ENCODE measurements around the gene MPDZ. TPM values are rescaled to one million over a fixed set of nuclear protein-coding genes. Genes with fewer than 3 reads are reported as not detected.

Gene MPDZ
- total and polyA plus RNA-seq, 2 of the 4 experiments (the other 2 are of a cell fraction) = 18.8 to 39.3 TPM

GRCh38 chr9:13142776-13143175 lies 136.7 kb downstream of the MPDZ start:
- no peak overlapping the region for H3K14ac ChIP-seq (replicated peaks; ENCODE audit: low read depth, low read length)
- H3K23ac ChIP-seq (ENCODE audit: low read depth, low read length) = no peak overlapping the region
- H3K9me3 ChIP-seq (ENCODE audit: control insufficient read depth, insufficient read depth, low read length) = no peaks in the 10 kb centered on the region
- H2AK5ac ChIP-seq (ENCODE audit: low read depth, low read length) = no peak overlapping the region
- H3K36me3 ChIP-seq (ENCODE audit: control insufficient read depth, insufficient read depth, low read length) = peaks cover 4% of the 10 kb centered on the region; the same call in 1 of the 2 replicates
- H3K18ac ChIP-seq (ENCODE audit: low read depth, low read length) = no peak overlapping the region
- no peak overlapping the region for H2AFZ ChIP-seq (replicated peaks; ENCODE audit: low read length, poor library complexity)
- H2BK15ac ChIP-seq (ENCODE audit: low read depth, low read length) = no peak overlapping the region
- H3K27ac ChIP-seq (ENCODE audit: insufficient read depth, low read length) = no peak overlapping the region
- DNase-seq (no peak), ATAC-seq (ENCODE audit: low read depth) (no peak)
- no peak overlapping the region for H4K5ac ChIP-seq (ENCODE audit: low read depth, low read length)
- TF ChIP-seq, protein P1, sequence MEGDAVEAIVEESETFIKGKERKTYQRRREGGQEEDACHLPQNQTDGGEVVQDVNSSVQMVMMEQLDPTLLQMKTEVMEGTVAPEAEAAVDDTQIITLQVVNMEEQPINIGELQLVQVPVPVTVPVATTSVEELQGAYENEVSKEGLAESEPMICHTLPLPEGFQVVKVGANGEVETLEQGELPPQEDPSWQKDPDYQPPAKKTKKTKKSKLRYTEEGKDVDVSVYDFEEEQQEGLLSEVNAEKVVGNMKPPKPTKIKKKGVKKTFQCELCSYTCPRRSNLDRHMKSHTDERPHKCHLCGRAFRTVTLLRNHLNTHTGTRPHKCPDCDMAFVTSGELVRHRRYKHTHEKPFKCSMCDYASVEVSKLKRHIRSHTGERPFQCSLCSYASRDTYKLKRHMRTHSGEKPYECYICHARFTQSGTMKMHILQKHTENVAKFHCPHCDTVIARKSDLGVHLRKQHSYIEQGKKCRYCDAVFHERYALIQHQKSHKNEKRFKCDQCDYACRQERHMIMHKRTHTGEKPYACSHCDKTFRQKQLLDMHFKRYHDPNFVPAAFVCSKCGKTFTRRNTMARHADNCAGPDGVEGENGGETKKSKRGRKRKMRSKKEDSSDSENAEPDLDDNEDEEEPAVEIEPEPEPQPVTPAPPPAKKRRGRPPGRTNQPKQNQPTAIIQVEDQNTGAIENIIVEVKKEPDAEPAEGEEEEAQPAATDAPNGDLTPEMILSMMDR (conservative IDR thresholded peaks at IDR 0.05; ENCODE audit: low read depth, low read length) = no peak
- TF ChIP-seq RFX5 (IDR thresholded peaks at IDR 0.05; ENCODE audit: low read depth, low read length) (no peak), MAFK (IDR thresholded peaks at IDR 0.05; ENCODE audit: low read depth, low read length) (no peak), MXI1 (IDR thresholded peaks at IDR 0.05; ENCODE audit: borderline replicate concordance, low read depth, low read length) (no peak), RCOR1 (IDR thresholded peaks at IDR 0.05; ENCODE audit: insufficient replicate concordance, low read length) (no peak), RAD21 (IDR thresholded peaks at IDR 0.05; ENCODE audit: low read length) (no peak), BHLHE40 (IDR thresholded peaks at IDR 0.05; ENCODE audit: low read depth, low read length) (no peak), CHD1 (IDR thresholded peaks at IDR 0.05; ENCODE audit: low read depth, low read length) (no peak)
- TF ChIP-seq, protein P2, sequence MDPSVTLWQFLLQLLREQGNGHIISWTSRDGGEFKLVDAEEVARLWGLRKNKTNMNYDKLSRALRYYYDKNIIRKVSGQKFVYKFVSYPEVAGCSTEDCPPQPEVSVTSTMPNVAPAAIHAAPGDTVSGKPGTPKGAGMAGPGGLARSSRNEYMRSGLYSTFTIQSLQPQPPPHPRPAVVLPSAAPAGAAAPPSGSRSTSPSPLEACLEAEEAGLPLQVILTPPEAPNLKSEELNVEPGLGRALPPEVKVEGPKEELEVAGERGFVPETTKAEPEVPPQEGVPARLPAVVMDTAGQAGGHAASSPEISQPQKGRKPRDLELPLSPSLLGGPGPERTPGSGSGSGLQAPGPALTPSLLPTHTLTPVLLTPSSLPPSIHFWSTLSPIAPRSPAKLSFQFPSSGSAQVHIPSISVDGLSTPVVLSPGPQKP (IDR thresholded peaks at IDR 0.05; ENCODE audit: borderline replicate concordance, low read depth, low read length) = no peak
- no peak overlapping the region for H4K8ac ChIP-seq (ENCODE audit: low read depth in 2 of 2, low read length in 2 of 2)
- no peak overlapping the region for H2AK9ac ChIP-seq (replicated peaks; ENCODE audit: low read depth, low read length, poor library complexity)
- peaks cover 7% of the 10 kb centered on the region; the same call in 1 of the 2 replicates for H3K9me1 ChIP-seq (ENCODE audit: insufficient read depth, low read length)
- H3K4ac ChIP-seq (ENCODE audit: low read depth, low read length) = no peak overlapping the region
- peaks cover 0 to 10% of the 10 kb centered on the region in 2 experiments; a peak in 2 of 4 replicates for H3K79me1 ChIP-seq (ENCODE audit: low read depth in 1 of 2, low read length in 2 of 2)
- H2BK20ac ChIP-seq (ENCODE audit: low read depth, low read length) = no peak overlapping the region
- H3K27me3 ChIP-seq (ENCODE audit: control insufficient read depth, insufficient read depth, low read length) = no peaks in the 10 kb centered on the region
- intact Hi-C loops (cut with micrococcal nuclease) (no loop called here), in situ Hi-C loops (cut with MboI; ENCODE audit: low sequenced_read_pairs) (no loop called here), dilution Hi-C loops (cut with HindIII; ENCODE audit: low sequenced_read_pairs, unreplicated experiment) (no loop called here)
- H2BK5ac ChIP-seq (ENCODE audit: low read depth, low read length, poor library complexity, severe bottlenecking) = no peak overlapping the region
- WGBS, 2 experiments (ENCODE audit: extremely low coverage in 2 of 2, insufficient read length in 1 of 2) = no CpG with 5 or more reads among the region's 3 CpGs
- no peak overlapping the region for H3K9ac ChIP-seq (ENCODE audit: low read depth, low read length)
- peaks cover 3% of the 10 kb centered on the region for H3K4me1 ChIP-seq (ENCODE audit: control insufficient read depth, insufficient read depth, low read length)
- H4K91ac ChIP-seq (ENCODE audit: insufficient read depth, low read depth, low read length) = no peak overlapping the region
- no peaks in the 10 kb centered on the region for H4K20me1 ChIP-seq (ENCODE audit: insufficient read depth, low read length)
- no peak overlapping the region for H3K4me2 ChIP-seq (ENCODE audit: low read depth, low read length)
- ChIA-PET CTCF (no interaction called here), POLR2A (ENCODE audit: unreplicated experiment) (no interaction called here)
- no peak overlapping the region for H3K4me3 ChIP-seq (ENCODE audit: insufficient read depth, low read depth, low read length)
- BruUV-seq (replicated peaks) = no TSS peak
- no peak overlapping the region for H3K56ac ChIP-seq (ENCODE audit: extremely low read depth, insufficient read depth, low read length)
- no peak overlapping the region for H2BK120ac ChIP-seq (ENCODE audit: low read depth, low read length)
